Keratinocyte (primary cell): ENCODE data around the gene CEP126. TPM values are rescaled to one million over a fixed set of nuclear protein-coding genes. Genes with fewer than 3 reads are reported as not detected.
"Not testable (repeated sequence)": the region's sequence is repeated elsewhere in the genome, so short reads cannot be mapped to it uniquely, and the experiment has no call there.

Source experiments
- DNase-seq: peaks from one replicate; pipeline ENCODE4 v3.0.0-alpha.2; 2011; ENCODE audit warnings: low read depth, missing footprints, low spot score
- FAIRE-seq: peaks from 2 replicates; lab custom pipeline; 2011; peaks lifted over from hg19 to GRCh38; lab: Jason Lieb, UNC
- H2AFZ ChIP-seq: 2 replicates; pipeline ENCODE4 v1.6.0; 2012; ENCODE audit warnings: low read length, control low read depth, inconsistent platforms; ENCODE audit not compliant: control insufficient read depth
- H3K27ac ChIP-seq: 2 replicates; pipeline ENCODE4 v1.5.1; 2011; ENCODE audit warnings: low read length; ENCODE audit not compliant: control insufficient read depth, insufficient read depth
- H3K27me3 ChIP-seq: 3 replicates; pipeline ENCODE4 v1.6.0; 2011; ENCODE audit warnings: low read length; ENCODE audit not compliant: control insufficient read depth, insufficient read depth; ENCODE audit errors: extremely low read depth
- H3K36me3 ChIP-seq, 2 experiments: 2 replicates in 1 of 2; 3 replicates in 1 of 2; pipeline ENCODE4 v1.5.1; 2011; ENCODE audit warnings: low read length in 2 of 2, mild to moderate bottlenecking in 1 of 2; ENCODE audit not compliant: control insufficient read depth in 2 of 2, insufficient read depth in 2 of 2; ENCODE audit errors: extremely low read depth in 1 of 2
- H3K4me1 ChIP-seq: 3 replicates; pipeline ENCODE4 v1.5.1; 2011; ENCODE audit warnings: low read length; ENCODE audit not compliant: control insufficient read depth, insufficient read depth; ENCODE audit errors: extremely low read depth
- H3K4me2 ChIP-seq: 3 replicates; pipeline ENCODE4 v1.6.0; 2011; ENCODE audit warnings: low read depth, low read length; ENCODE audit not compliant: control insufficient read depth, insufficient read depth; ENCODE audit errors: extremely low read depth
- H3K4me3 ChIP-seq, 3 experiments: fragments of 200-600 bp in 1 of 3; sonication (generic) in 1 of 3; 2 replicates in 2 of 3; 3 replicates in 1 of 3; pipeline ENCODE4 v1.5.1; 2011 to 2016; ENCODE audit warnings: low read length in 3 of 3, mild to moderate bottlenecking in 3 of 3, control low read depth in 2 of 3, inconsistent platforms in 1 of 3, low read depth in 1 of 3, mixed read lengths in 1 of 3, mixed run types in 1 of 3, moderate library complexity in 1 of 3; ENCODE audit not compliant: control insufficient read depth in 2 of 3, insufficient read depth in 2 of 3; ENCODE audit errors: extremely low read depth in 1 of 3
- H3K79me2 ChIP-seq: 2 replicates; pipeline ENCODE4 v1.6.0; 2012; ENCODE audit warnings: low read length; ENCODE audit not compliant: control insufficient read depth, insufficient read depth
- H3K9ac ChIP-seq: 3 replicates; pipeline ENCODE4 v1.6.0; 2011; ENCODE audit warnings: low read length; ENCODE audit not compliant: control insufficient read depth, insufficient read depth; ENCODE audit errors: extremely low read depth
- H3K9me1 ChIP-seq: 3 replicates; pipeline ENCODE4 v1.6.0; 2011; ENCODE audit warnings: low read length; ENCODE audit not compliant: control insufficient read depth, insufficient read depth; ENCODE audit errors: extremely low read depth
- H3K9me3 ChIP-seq: 2 replicates; pipeline ENCODE4 v1.5.1; 2012; ENCODE audit warnings: low read depth, low read length; ENCODE audit not compliant: control insufficient read depth
- H4K20me1 ChIP-seq: 3 replicates; pipeline ENCODE4 v1.6.0; 2011; ENCODE audit warnings: low read length; ENCODE audit not compliant: control insufficient read depth, insufficient read depth; ENCODE audit errors: extremely low read depth
- CTCF ChIP-seq, 3 experiments: IDR thresholded peaks in 1 of 3; conservative IDR thresholded peaks in 1 of 3; optimal IDR thresholded peaks in 1 of 3; 2 replicates in 2 of 3; 3 replicates in 1 of 3; pipeline versions ENCODE3 to v1.5.1; 2011; ENCODE audit warnings: low read length in 3 of 3, mild to moderate bottlenecking in 3 of 3, moderate library complexity in 2 of 3, control low read depth in 1 of 3, inconsistent platforms in 1 of 3; ENCODE audit not compliant: insufficient read depth in 2 of 3; ENCODE audit errors: extremely low read depth in 1 of 3
- EZH2 ChIP-seq: IDR thresholded peaks from one replicate; pipeline ENCODE4 v1.6.1; 2012; ENCODE audit warnings: inconsistent platforms, mild to moderate bottlenecking, low read length, moderate library complexity
- dilution Hi-C: fragments of 300-500 bp; cut with MboI; formaldehyde crosslinking; loops from one replicate; pipeline ENCODE4 v1.7.0; 2020; ENCODE audit warnings: low sequenced_read_pairs; ENCODE audit not compliant: extremely low pct_ligation_motif_present
- polyA plus RNA-seq, 5 experiments: library from polyadenylated mRNA; depleted of rRNA in 3 of 5; stranded (reverse) in 3 of 5; stranded (forward) in 1 of 5; unstranded in 1 of 5; fragments of >200 nt; gene quantifications; 1 replicate in 1 of 5; 2 replicates in 3 of 5; 3 replicates in 1 of 5; pipeline versions ENCODE4 v1.2.1 to v1.2.3, GENCODE V29; 2011 to 2012; ENCODE audit warnings: missing spikeins in 2 of 5, low read depth in 1 of 5, low replicate concordance in 1 of 5

The CEP126 gene
- polyA plus RNA-seq, 1 donor (not counting 4 experiments of a cell fraction or from before 2014, with no cell fraction given) = 3.4 TPM

GRCh38 chr11:101955701-101956100 lies 40.9 kb downstream of the CEP126 start:
- H4K20me1 ChIP-seq = no peaks in the 10 kb centered on the region
- no peaks in the 10 kb centered on the region for H3K9me1 ChIP-seq
- FAIRE-seq (no peak), DNase-seq (no peak)
- no peak for TF ChIP-seq CTCF (optimal IDR thresholded peaks at IDR 0.05 in 1 of 3, IDR thresholded peaks at IDR 0.05 in 1 of 3, conservative IDR thresholded peaks at IDR 0.05 in 1 of 3; ENCODE audit: extremely low read depth in 1 of 3, insufficient read depth in 2 of 3, low read length in 3 of 3)
- no peak for TF ChIP-seq EZH2
- no peaks in the 10 kb centered on the region for H3K9me3 ChIP-seq
- no peaks in the 10 kb centered on the region for H3K36me3 ChIP-seq
- no peak overlapping the region for H3K4me2 ChIP-seq
- H3K4me1 ChIP-seq = no peaks in the 10 kb centered on the region
- no peak overlapping the region for H3K27ac ChIP-seq
- no peak overlapping the region for H3K4me3 ChIP-seq
- dilution Hi-C loops = no loop called here
- no peak overlapping the region for H2AFZ ChIP-seq
- H3K9ac ChIP-seq = no peak overlapping the region
- H3K79me2 ChIP-seq = no peaks in the 10 kb centered on the region
- H3K27me3 ChIP-seq = no peaks in the 10 kb centered on the region

- Histone ChIP-seq H3K79me2 (no peaks in the 10 kb centered on the region), H3K4me2 (no peak overlapping the region), H3K9ac (no peak overlapping the region), H3K9me3 (no peaks in the 10 kb centered on the region), H3K36me3 (no peaks in the 10 kb centered on the region), H3K4me3 (no peak overlapping the region), H3K27me3 (no peaks in the 10 kb centered on the region), H3K9me1 (no peaks in the 10 kb centered on the region), H2AFZ (no peak overlapping the region), H3K4me1 (no peaks in the 10 kb centered on the region), H4K20me1 (no peaks in the 10 kb centered on the region), H3K27ac (no peak overlapping the region)
- TF ChIP-seq CTCF (optimal IDR thresholded peaks at IDR 0.05 in 1 of 3, IDR thresholded peaks at IDR 0.05 in 1 of 3, conservative IDR thresholded peaks at IDR 0.05 in 1 of 3; ENCODE audit: extremely low read depth in 1 of 3, insufficient read depth in 2 of 3, low read length in 3 of 3) (no peak), EZH2 (no peak)
- dilution Hi-C loops = no loop called here
- no peak for DNase-seq
- no peak for FAIRE-seq
Observed at GRCh38 chr11:101960231-101960630, 45.4 kb downstream of the CEP126 start.

GRCh38 chr11:101964200-101964599 lies 49.4 kb downstream of the CEP126 start:
- H3K27me3 ChIP-seq, H3K36me3 ChIP-seq, H3K9me1 ChIP-seq, H3K4me1 ChIP-seq, FAIRE-seq, H3K79me2 ChIP-seq, H3K27ac ChIP-seq, dilution Hi-C loops, H3K4me2 ChIP-seq, H3K9me3 ChIP-seq, H3K4me3 ChIP-seq, H3K9ac ChIP-seq, DNase-seq, H2AFZ ChIP-seq, H4K20me1 ChIP-seq: not testable (repeated sequence)
